LHCN-M2 (cell line): ENCODE results near the gene PPP1R7. TPM values are rescaled to one million over a fixed set of nuclear protein-coding genes. Genes with fewer than 3 reads are reported as not detected.

ENCODE experiments used
- DNase-seq: peaks from one replicate; pipeline ENCODE4 v3.0.0-alpha.2; 2012; ENCODE audit warnings: low read depth
- total RNA-seq: library from RNA; depleted of rRNA; stranded (reverse); fragments of >200 nt; gene quantifications from 2 replicates; pipeline ENCODE4 v1.2.3, GENCODE V29; 2014

Gene PPP1R7
- total RNA-seq, 1 experiment from 2014 or later, result 110 TPM

DNA sequence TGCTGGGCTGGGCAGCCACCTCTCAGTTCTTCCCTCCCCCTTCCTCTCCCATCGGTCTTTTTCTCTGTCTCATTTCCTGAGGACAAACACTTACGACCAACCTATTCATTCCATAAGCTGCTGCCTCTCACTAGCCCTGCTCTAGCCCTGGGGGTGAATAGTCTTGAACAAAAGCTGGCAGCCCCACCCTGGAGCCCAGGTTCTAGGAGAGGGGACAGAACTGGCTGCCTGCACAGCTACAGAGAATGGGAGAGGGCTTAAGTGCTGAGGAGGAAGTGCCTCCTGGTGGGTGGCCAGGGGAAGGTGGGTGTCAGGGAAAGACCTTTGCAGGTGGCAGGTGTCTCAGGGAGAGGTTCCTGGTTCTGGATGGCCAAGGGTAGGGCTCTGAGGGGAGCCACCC is 61.0 kb downstream of the PPP1R7 start:
- DNase-seq, result no peak

DNA sequence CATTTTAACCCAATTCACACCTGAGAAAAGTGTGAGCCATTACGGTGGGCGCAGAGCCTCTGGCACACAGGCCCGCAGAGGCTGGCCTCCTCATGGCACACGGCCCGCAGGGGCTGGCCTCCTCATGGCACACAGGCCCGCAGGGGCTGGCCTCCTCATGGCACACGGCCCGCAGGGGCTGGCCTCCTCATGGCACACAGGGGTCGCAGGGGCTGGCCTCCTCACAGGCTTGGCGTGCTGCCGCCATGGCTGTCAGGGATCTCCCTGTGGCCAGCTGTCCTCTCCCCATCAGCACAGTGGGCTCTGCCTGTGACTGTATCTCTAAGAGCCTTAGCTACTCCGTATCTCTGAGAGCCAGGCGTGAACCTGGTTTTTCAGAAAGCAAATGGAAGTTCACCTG is 62.8 kb downstream of the PPP1R7 start:
- peak; percentile 51 for DNase-seq

DNA sequence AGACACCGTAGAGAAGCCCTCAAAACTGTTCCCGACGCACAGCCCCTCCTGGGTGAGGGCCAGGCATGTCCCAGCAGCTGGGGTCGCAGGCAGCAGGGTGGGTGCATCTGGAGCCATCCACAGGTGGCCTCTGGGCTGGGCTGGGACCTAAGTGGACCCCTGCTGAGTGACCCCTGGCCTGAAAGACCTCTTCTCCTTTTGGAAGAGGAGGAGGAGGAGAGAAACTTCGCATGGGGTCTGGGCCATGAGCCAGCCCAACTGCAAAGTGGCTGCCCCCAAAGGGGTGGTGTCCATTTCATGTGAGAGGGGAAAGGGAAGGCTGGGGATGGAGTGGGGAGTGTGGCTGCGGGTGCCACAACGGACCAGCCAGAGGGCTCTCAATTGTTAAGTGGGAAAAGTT is 63.3 kb downstream of the PPP1R7 start:
- no peak for DNase-seq

DNA sequence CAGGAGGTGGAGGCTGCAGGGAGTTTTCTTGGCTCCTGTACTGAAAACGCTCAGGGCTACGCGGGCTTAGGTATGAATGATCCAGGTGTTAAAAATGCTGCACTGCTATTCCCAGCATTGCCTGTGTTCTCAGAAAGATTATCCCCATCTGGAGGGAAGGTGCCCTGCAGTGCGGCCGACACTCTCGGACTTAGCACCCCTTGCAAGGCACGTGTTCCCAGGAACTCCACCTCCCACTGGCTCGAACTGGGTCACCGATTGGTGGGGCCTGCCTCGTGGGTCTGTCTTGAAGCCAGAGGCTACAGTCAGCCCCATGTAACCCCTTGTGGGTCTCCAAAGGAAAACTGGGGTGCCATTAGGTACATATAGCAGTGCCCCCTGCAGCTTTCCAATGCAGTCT is 63.9 kb downstream of the PPP1R7 start:
- no peak for DNase-seq

DNA sequence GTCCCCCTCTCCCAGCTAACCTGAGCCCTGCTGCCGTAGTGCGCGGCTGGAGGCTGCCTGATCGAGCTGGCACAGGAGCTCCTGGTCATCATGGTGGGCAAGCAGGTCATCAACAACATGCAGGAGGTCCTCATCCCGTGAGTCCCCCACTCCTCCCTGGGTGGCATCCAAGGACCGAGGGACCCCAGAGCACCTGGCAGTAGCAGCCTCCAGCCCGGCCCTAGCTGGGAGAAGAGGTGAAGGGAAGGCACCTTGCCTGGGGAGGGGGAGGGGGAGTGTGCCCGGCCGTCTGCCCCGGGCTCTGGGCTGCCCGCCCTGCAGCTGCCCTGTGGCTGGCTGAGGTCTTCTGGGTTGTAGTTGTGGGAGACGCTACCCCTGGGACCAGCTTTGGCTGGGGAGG is 64.5 kb downstream of the PPP1R7 start:
- no peak for DNase-seq

DNA sequence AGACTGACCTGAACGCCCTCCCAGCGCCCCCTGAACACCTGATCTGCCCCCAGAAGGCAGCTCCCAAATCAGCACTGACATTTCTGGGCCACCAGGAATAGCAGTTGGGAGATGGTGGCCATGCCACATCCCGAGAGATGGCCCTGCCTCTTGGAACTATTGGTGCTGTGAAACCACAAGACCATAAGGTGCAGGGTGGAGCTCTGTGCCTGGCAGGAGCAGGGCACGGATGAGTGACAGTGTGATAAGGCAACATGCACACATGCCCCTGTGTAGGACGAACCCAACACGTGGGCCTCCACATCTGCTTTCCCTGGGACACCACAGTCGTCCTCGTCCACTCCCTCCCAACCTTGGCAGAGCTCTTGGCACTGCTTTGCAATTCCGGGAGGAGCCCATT is 65.2 kb downstream of the PPP1R7 start:
- DNase-seq, result no peak

DNA sequence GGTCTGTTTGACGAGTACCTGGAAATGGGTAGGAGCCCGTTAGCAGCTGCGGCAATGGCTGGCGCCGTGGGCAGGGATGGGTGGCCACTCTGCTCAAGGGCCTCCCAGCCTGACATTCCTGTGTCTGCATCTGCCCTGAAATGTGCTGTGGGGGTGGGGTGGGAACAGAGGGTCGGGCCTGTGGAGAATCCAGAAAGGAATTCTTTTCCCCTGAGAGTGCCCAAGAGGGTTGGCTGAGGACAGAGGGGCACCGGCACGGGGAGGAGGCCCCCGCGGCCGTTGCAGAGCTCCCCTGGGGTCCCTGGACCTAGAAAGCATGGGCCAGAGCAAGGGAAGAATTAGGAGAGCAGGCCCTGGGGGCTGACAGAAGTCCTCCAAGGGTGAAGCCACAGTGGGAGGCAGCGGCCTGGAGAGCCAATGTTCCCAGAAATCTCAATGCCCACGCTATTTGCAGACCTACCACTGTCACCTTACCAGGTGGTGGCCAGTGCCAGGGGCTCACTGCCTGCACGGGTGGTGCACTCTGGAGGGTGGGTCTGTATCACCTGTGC is 66.0 kb downstream of the PPP1R7 start:
- no peak for DNase-seq

DNA sequence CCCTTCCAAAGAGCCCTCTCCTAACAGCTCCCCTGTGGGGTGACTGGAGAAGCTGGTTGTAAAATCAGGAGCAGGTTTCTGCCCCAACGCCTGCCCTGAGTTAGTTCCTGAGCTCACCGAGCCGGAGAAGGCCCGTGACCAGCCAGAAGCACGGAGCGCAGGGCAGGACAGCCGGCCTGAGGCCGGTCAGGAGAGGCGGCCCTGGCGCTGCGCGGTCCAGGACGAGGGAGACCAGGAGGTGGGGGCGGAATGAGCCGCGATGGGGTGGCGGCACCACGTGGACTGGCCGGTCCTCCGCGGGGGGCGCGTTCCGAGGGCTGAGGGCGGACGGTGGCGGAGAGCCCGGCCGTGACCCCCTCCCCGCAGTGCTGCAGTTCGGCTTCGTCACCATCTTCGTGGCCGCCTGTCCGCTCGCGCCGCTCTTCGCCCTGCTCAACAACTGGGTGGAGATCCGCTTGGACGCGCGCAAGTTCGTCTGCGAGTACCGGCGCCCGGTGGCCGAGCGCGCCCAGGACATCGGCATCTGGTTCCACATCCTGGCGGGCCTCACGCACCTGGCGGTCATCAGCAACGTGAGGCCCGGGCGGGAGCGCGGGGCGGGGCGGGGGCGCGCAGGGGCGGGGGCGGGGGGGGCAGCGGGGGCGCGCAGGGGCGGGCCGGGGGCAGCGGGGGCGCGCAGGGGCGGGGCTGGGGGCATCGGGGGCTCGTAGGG is 67.2 kb downstream of the PPP1R7 start:
- peak; percentile 53 for DNase-seq

DNA sequence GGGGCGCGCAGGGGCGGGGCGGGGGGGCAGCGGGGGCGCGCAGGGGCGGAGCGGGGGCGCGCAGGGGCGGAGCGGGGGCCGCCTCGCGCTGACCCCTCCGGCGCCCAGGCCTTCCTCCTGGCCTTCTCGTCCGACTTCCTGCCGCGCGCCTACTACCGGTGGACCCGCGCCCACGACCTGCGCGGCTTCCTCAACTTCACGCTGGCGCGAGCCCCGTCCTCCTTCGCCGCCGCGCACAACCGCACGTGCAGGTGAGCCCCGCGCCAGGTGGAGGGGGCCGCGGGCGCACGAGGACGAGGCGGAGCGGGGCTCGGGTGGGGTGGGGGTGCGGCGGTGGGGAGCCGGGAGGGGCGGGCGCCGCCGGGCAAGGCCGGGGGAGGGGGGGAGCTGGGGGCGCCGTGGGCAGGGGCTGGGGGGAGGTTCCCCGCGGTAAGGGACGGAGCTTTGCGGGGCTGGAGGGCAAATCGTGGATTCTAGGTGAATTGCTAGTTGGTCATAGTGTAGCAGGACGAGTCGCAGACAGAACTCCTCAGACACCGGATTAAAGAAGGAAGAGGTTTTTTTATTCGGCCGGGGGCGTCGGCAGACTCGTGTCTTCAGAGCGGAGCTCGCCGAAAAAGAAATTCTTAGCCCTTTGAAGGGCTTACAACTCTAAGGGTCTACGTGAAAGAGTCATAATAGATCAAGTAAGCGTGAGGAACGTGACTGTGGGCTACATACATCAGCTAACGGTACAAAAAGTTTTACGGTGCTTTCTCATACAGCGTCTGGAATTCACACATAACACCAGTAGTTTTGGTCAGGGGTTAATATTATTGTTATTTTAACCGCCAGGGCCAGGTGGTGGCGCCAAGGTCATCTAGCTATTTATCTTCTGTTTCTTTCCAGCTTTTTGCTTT is 68.1 kb downstream of the PPP1R7 start:
- peak; percentile 19 for DNase-seq

DNA sequence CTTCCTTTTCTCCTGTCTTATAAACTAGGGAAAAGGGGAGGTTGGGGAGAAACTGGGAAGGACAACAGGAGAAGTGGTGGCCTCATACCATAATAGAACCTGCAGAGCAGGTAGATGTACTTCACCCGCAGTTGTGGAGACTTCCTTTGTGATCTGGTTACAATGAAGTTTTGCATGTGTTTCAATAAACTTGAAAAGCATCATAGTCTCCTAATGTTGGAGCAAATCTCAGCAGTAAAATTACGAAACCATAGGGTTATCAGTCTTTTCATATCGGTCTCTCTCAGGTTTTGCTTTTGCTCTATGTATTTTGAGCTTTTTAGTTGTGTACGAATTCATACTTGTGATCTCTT is 68.7 kb downstream of the PPP1R7 start:
- no peak for DNase-seq

DNA sequence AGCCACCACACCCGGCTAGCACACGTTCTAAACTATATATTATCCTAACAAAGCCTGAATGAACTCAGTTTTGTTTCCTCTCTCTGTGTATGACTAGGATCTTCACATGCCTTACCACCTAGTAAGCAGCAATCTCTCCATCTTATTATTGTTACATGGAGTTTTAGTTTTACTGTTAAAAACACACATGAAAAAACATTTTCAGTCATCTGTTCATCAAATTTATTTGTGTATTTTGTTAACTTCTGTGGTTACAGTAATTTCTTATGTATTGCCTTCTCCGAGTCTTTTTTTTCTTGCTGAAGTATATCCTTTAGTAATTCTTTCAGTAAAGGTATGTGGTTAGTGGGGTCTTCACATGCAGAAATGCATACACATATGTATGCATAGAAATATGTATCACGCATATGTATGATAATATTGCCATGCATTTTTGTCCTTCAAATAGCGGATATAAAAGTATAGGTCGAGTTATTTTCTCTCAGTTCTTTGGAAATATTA is 69.6 kb downstream of the PPP1R7 start:
- no peak for DNase-seq

DNA sequence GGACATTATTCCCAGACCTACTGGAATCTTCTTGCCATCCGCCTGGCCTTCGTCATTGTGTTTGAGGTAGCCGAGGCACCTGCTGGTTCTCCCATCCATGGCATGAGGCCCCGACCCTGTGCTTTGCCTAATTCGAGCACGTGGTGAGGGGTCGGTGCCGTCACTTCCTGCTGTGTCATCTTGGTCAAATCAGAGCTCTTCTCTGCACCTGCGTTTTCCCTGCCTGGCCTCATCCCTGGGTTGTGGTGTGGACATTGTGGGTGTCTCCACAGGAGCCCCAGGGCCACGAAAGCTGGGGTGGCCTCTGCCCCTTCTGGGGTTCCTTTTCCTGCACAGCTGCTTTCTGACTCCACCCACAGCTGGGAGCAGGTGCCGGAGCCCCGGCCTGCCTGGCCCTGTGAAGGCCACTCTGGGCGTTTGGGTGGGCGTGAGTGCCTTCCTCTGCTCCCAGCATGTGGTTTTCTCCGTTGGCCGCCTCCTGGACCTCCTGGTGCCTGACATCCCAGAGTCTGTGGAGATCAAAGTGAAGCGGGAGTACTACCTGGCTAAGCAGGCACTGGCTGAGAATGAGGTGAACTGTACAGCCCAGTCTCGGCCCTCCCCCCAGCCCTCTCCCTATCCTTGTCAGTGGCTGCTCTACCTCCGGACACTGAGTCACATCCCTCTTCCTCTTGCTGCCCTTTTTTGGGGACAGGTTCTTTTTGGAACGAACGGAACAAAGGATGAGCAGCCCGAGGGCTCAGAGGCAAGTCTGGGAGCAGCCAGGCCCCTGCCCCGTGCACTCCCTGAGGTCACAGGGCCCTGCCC is 73.1 kb downstream of the PPP1R7 start:
- no peak for DNase-seq

DNA sequence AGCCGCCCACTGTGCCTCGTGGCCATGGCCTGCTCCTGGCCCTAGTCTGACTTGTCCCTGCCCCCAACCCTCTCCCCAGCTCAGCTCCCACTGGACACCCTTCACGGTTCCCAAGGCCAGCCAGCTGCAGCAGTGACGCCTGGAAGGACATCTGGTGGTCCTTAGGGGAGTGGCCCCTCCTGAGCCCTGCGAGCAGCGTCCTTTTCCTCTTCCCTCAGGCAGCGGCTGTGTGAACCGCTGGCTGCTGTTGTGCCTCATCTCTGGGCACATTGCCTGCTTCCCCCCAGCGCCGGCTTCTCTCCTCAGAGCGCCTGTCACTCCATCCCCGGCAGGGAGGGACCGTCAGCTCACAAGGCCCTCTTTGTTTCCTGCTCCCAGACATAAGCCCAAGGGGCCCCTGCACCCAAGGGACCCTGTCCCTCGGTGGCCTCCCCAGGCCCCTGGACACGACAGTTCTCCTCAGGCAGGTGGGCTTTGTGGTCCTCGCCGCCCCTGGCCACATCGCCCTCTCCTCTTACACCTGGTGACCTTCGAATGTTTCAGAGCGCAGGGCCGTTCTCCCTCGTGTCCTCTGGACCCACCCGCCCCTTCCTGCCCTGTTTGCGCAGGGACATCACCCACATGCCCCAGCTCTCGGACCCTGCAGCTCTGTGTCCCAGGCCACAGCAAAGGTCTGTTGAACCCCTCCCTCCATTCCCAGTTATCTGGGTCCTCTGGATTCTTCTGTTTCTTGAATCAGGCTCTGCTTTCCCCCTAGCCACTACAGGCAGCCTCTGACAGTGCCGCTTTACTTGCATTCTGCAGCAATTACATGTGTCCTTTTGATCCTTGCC is 74.0 kb downstream of the PPP1R7 start:
- no peak for DNase-seq

DNA sequence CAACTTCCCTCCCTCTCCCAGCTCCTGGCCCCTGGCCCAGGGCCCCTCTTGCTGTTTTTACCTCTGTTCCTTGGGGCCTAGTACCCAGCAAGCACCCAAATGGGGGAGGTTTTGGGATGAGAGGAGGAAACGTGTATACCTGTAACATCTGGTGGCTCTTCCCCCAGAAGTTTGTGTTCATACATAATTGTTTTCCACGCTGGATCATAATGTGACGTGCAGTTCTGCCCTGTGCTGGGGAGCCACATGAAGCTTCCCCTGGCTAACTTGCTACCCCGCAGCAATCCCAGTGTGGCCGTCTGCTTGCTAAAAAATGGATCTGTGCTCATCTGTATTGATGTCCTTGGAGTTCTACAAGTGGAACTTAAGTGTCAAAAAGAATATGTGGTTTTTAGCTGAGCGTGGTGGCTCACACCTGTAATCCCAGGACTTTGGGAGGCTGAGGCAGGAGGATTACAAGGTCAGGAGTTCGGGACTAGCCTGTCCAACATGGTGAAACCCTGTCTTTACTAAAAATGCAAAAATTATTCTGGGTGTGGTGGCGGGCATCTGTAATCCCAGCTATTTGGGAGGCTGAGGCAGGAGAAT is 74.7 kb downstream of the PPP1R7 start:
- DNase-seq, result no peak

DNA sequence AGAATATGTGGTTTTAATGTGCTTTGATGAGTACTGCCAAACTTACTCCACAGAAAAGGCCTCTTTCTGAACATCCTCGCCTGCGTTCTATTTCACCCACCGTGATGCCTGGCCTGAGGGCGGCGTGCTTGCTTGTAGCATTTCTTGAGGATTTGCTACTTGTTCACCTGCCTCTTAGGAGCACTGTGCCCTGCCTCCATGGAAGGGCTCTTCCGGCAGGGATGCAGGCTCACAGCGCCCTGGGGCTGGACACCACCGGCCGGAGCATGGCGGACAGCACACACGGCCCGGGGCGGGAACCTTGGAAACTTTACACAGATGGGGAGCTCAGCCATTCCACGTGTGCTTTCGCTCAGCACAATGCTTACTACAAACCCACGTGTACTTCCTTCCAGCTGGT is 75.3 kb downstream of the PPP1R7 start:
- DNase-seq, result no peak

DNA sequence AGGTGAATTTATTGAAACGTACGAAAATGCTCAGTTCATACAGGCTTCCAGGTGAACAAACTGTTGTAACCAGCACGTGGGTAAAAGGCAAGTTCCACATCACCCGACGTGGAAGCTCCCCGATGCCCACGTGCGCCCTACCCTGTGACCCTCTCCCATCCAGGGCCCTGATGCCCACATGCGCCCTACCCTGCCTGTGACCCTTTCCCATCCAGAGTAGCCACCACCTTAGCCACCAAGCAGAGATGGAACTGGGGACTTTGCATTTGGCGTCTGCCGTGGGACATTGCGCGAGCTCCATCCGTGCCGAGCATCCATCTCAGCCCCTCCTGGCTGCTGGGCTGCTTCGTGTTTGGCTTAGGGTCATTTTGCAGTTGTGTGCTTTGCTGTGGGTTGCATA is 75.7 kb downstream of the PPP1R7 start:
- DNase-seq, result no peak

DNA sequence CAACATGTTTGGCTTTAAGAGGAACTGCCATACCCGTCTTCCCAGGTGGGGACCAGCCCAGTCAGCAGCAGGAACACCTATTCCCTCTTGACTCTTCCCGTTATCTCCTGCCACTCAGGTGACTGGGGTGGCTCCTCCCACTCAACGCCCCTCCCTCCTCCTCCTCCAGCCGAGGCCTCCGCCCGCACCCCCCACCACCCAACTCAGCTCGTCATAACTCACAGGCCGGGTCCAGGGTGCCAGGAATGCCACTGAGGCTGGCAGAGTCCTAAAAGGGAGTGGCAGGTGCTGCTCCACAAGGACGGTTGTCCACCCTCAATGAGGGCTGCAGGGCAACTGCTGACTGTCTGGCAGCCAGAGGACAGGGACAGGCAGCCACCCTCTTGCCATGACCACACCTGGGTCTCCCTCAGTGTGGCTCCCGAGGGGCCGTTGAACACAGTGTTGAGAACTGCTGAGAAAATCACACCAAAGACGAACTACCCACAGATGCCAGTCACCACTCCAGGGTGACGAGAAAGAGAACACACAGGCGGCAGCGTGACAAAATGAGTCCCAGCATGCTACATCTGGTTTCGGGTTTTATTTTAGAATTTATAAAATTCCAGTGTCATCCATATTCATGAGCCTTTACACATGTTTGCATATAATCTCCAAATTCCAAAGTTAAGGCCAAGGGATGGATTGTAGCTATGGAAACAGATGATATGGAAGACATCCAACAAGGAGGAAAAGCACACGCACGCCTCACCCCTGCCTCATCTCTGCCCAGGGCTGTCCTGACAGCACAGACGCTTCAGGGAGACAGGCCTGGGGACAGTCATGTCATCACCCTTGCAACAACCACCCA is 76.7 kb downstream of the PPP1R7 start:
- no peak for DNase-seq

DNA sequence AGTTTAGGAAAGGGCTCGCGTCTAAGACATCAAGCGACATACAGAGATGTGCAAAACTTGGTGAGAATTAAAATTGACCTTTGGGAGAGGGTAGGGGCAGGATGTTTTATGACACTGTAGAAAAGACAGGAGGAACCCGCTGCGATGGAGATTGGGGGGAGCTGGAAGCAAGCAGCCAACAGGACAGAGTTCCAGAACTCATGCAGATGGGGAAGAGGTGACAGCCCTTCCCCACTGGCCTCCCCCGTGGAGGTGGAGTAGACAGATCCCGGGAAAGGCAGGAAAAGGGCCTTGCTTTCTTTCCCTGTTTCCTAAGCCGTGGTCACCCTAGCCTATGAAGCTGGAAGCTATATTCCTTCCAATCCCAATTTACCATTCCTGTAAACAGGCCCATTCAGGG is 77.3 kb downstream of the PPP1R7 start:
- DNase-seq, result no peak

DNA sequence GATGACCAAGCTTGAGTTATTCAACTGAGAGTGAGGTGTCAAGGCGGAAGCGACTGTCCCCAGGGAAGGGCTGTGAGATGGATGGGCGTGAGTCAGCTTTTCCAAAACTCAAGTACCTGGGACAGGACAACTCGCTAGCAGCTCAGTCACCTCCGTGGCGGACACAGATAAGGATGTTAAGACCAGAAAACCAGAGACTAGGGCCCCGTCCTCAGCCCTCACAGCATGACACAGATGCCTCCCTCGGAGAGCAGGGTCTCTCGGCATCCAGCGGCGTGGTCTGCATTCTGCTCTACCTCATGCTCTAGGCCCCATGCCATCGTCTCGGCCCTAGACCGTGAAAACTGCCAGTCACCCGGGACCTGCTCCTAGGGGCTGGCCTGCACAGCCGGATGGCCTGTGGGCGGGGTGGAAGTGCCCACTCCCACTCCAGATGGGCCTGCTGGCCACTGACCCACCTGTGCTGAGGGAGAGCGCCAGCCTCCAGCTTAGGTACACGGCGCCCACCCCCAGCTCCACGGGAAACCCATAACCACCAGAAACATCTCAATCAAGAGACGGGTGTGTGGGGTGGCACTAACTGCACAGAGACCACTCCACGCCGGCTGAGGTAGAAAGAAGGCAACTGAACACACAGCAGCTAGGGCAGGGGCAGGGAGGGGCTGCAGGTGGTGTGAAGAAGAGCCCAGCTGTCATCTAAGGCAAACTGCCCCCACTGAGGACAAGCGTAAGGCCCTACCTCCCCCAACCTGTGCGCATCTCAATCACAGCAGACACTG is 78.0 kb downstream of the PPP1R7 start:
- DNase-seq, result no peak
